ACC112 (cell line): ENCODE results near the gene ESPNL.
"Not testable (repeated sequence)": the region's sequence is repeated elsewhere in the genome, so short reads cannot be mapped to it uniquely, and the experiment has no call there.

Experiments used
- H2AFZ ChIP-seq: fragments of 200-600 bp; sonication (generic); one replicate; pipeline ENCODE4 v1.6.0; 2017; ENCODE audit warnings: antibody characterized with exemption, low read length; ENCODE audit not compliant: unreplicated experiment
- H3K27ac ChIP-seq: fragments of 200-600 bp; sonication (generic); 2 replicates; pipeline ENCODE4 v1.5.1; 2014; ENCODE audit warnings: low read depth, mild to moderate bottlenecking, antibody characterized with exemption, low read length, moderate library complexity
- H3K27me3 ChIP-seq: fragments of 200-600 bp; sonication (generic); 2 replicates; pipeline ENCODE4 v1.6.1; 2014; ENCODE audit warnings: mild to moderate bottlenecking, antibody characterized with exemption, low read length, moderate library complexity, mixed read lengths; ENCODE audit not compliant: insufficient read depth
- H3K36me3 ChIP-seq: fragments of 200-600 bp; sonication (generic); 2 replicates; pipeline ENCODE4 v1.6.1; 2016; ENCODE audit warnings: mild to moderate bottlenecking, antibody characterized with exemption, low read length, moderate library complexity, mixed read lengths; ENCODE audit not compliant: insufficient read depth
- H3K4me1 ChIP-seq: fragments of 200-600 bp; sonication (generic); one replicate; pipeline ENCODE4 v1.6.1; 2016; ENCODE audit warnings: low read length, mixed read lengths; ENCODE audit not compliant: insufficient read depth, unreplicated experiment, control insufficient read depth
- H3K4me3 ChIP-seq: fragments of 200-600 bp; sonication (generic); 2 replicates; pipeline ENCODE4 v1.5.1; 2014; ENCODE audit warnings: mild to moderate bottlenecking, low read depth, low read length
- H3K79me2 ChIP-seq: fragments of 200-600 bp; sonication (generic); one replicate; pipeline ENCODE4 v1.6.0; 2016; ENCODE audit warnings: low read length; ENCODE audit not compliant: control insufficient read depth, unreplicated experiment, insufficient read depth

Gene ESPNL

GRCh38 chr2:238106698-238107524, 6.8 kb downstream of the ESPNL start:
- no peaks in the 10 kb centered on the region for H3K4me1 ChIP-seq
- H3K4me3 ChIP-seq = no peak overlapping the region
- H3K27me3 ChIP-seq = no peaks in the 10 kb centered on the region
- H3K79me2 ChIP-seq = no peaks in the 10 kb centered on the region
- H3K36me3 ChIP-seq = no peaks in the 10 kb centered on the region
- H2AFZ ChIP-seq = no peak overlapping the region
- no peak overlapping the region for H3K27ac ChIP-seq

GRCh38 chr2:238107525-238108422, 7.6 kb downstream of the ESPNL start:
- Histone ChIP-seq H3K79me2 (no peaks in the 10 kb centered on the region), H3K36me3 (no peaks in the 10 kb centered on the region), H2AFZ (no peak overlapping the region), H3K27ac (no peak overlapping the region), H3K27me3 (no peaks in the 10 kb centered on the region), H3K4me1 (no peaks in the 10 kb centered on the region), H3K4me3 (no peak overlapping the region)

DNA sequence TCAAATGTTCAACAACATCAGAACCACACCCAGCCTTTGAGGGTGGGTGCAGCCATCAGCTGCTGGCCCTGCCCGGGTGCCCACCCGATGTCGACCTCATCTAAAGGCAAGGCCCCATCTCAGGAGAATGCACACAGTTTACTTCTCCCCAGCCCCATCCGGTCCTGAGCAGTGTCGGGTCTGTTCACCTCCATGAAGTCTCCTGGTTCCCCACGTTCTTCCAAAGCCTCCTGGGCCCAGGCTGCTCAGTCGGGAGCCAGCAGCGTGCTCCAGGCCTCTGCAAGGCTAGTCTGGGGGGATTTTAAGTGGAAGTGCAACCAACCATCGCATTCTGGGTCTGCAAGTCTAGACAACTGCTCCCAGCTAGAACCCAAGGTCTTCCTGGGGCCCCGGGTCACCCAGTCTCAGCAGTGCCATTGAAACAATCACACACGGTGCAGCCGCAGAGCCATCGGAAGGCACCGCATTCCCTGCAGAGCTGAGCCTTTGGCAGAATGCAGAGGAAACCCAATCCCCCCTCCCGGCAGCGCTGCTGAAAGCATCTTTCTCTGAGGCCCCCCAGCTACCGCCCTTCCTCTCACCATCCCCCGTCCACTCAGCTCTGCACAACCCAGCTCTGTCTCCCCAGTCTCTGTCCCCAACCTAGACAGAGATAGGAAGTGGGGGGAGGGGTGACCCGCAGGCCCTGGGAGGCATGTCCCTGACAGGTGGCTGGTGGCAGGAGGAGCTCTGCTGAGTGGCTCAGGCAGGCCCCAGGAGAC, 8.5 kb downstream of the ESPNL start:
- Histone ChIP-seq H2AFZ (no peak overlapping the region), H3K27ac (no peak overlapping the region), H3K4me1 (no peaks in the 10 kb centered on the region), H3K36me3 (no peaks in the 10 kb centered on the region), H3K79me2 (no peaks in the 10 kb centered on the region), H3K4me3 (no peak overlapping the region), H3K27me3 (no peaks in the 10 kb centered on the region)

- Histone ChIP-seq H3K27ac (no peak overlapping the region), H3K4me1 (no peaks in the 10 kb centered on the region), H3K4me3 (no peak overlapping the region), H2AFZ (no peak overlapping the region), H3K27me3 (peaks cover 14% of the 10 kb centered on the region), H3K79me2 (no peaks in the 10 kb centered on the region), H3K36me3 (no peaks in the 10 kb centered on the region)
Measured at GRCh38 chr2:238113611-238114010, 13.5 kb downstream of the ESPNL start.

DNA sequence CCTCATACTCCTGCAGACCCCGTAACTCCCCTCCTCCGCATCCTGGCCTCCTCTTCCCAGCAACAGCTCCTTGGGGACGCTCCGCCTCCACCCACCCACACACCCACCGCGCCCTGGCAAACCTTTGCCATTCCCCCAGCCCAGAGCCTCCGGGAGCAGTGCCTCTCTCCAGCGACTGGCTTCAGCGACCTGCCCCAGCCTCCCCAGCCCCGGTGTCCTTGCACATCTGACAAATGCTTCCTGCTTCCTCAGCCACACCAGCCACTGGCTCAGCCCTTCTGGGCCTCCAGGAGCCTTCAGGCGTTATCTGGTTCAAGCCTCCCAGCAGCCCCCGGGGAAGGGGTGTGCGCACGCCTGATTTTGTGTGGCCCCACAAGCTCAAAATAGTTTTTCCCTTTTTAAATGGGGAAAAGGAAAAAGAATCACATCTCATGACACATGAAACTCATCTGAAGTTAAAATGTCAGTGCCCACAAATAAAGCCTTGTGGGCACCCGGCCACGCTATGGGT, 14.2 kb downstream of the ESPNL start:
- Histone ChIP-seq H2AFZ (no peak overlapping the region), H3K4me3 (no peak overlapping the region), H3K4me1 (no peaks in the 10 kb centered on the region), H3K79me2 (no peaks in the 10 kb centered on the region), H3K36me3 (no peaks in the 10 kb centered on the region), H3K27ac (no peak overlapping the region), H3K27me3 (peaks cover 21% of the 10 kb centered on the region)

GRCh38 chr2:238114851-238115660, 14.9 kb downstream of the ESPNL start:
- no peaks in the 10 kb centered on the region for H3K79me2 ChIP-seq
- no peak overlapping the region for H3K27ac ChIP-seq
- H2AFZ ChIP-seq = no peak overlapping the region
- no peaks in the 10 kb centered on the region for H3K36me3 ChIP-seq
- no peaks in the 10 kb centered on the region for H3K4me1 ChIP-seq
- H3K4me3 ChIP-seq = no peak overlapping the region
- H3K27me3 ChIP-seq = peaks cover 27% of the 10 kb centered on the region

DNA sequence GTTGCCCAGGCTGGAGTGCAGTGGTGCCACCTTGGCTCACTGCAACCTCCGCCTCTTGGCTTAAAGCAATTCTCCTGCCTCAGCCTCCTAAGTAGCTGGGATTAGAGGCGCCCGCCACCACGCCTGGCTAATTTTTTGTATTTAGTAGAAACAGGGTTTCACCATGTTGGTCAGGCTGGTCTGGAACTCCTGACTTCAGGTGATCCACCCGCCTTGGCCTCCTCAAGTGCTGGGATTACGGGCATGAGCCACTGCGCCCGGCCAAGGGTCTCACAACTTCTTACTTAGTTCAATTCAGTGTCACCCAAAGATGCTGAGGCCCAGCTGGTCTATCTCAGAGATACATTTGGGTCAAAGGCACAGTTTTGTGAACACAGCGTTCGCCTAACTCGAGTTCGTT, 15.6 kb downstream of the ESPNL start:
- H3K36me3 ChIP-seq, H3K4me1 ChIP-seq, H3K79me2 ChIP-seq, H2AFZ ChIP-seq, H3K27ac ChIP-seq, H3K4me3 ChIP-seq: not testable (repeated sequence)
- H3K27me3 ChIP-seq = peaks cover 29% of the 10 kb centered on the region

- no peak overlapping the region for H2AFZ ChIP-seq
- no peaks in the 10 kb centered on the region for H3K79me2 ChIP-seq
Measured at GRCh38 chr2:238116298-238117198, 16.4 kb downstream of the ESPNL start.

More at GRCh38 chr2:238116298-238117198, 16.4 kb downstream of the ESPNL start:
- Histone ChIP-seq H3K27ac (no peak overlapping the region), H3K4me3 (no peak overlapping the region), H3K36me3 (no peaks in the 10 kb centered on the region), H3K4me1 (no peaks in the 10 kb centered on the region), H3K27me3 (peaks cover 29% of the 10 kb centered on the region)
